Astrocyte (in vitro differentiated cells and primary cell): Measurements from ENCODE around the gene SPATA13.
"Not testable (repeated sequence)": the region's sequence is repeated elsewhere in the genome, so short reads cannot be mapped to it uniquely, and the experiment has no call there.

Experiments used
- CTCF ChIP-seq: IDR thresholded peaks from 2 replicates; pipeline ENCODE4 v1.5.1; 2011; ENCODE audit warnings: low read depth, mild to moderate bottlenecking, inconsistent platforms, low read length, moderate library complexity; ENCODE audit not compliant: insufficient read depth
- EZH2 ChIP-seq: IDR thresholded peaks from 2 replicates; pipeline ENCODE4 v1.6.1; 2012; ENCODE audit warnings: mild to moderate bottlenecking, low read length, inconsistent platforms; ENCODE audit not compliant: insufficient read depth

- TF ChIP-seq CTCF, EZH2: not testable (repeated sequence)
These were observed 189.5 kb downstream of the SPATA13 start for GRCh38 chr13:24349778-24350664.
